Thyroid gland (tissue), 4 donors: ENCODE results near the gene ATPAF1. TPM values are rescaled to one million over a fixed set of nuclear protein-coding genes. Genes with fewer than 3 reads are reported as not detected.

Experiments
- DNase-seq, 2 donors: peaks; one replicate each; pipeline ENCODE4 v3.0.0-alpha.2; 2019
- H3K27ac ChIP-seq, 3 donors: fragments of 200-600 bp; sonication (generic); 1 replicate in 2 of 3; 2 replicates in 1 of 3; pipeline ENCODE4 v1.5.1; 2016 to 2019; ENCODE audit warnings: mild to moderate bottlenecking in 1 of 3, moderate library complexity in 1 of 3
- H3K27me3 ChIP-seq: fragments of 200-600 bp; sonication (generic); one replicate; pipeline ENCODE4 v1.5.1; 2019
- H3K36me3 ChIP-seq, 2 donors: fragments of 200-600 bp; sonication (generic); one replicate each; pipeline ENCODE4 v1.5.1; 2016 to 2019
- H3K4me1 ChIP-seq, 2 donors: fragments of 200-600 bp; sonication (generic); one replicate each; pipeline ENCODE4 v1.5.1; 2017 to 2019
- H3K4me3 ChIP-seq, 3 donors: fragments of 200-600 bp; sonication (generic); replicated peaks in 1 of 3; 1 replicate in 2 of 3; 2 replicates in 1 of 3; pipeline ENCODE4 v1.5.1; 2016; ENCODE audit warnings: mild to moderate bottlenecking in 1 of 3
- H3K9me3 ChIP-seq: fragments of 200-600 bp; sonication (generic); one replicate; pipeline ENCODE4 v1.5.1; 2017
- CTCF ChIP-seq, 6 experiments: fragments of 200-600 bp in 3 of 6; fragments of 450-650 bp in 3 of 6; sonication (generic) in 3 of 6; IDR thresholded peaks; one replicate each; pipeline ENCODE4 v1.5.1; 2016 to 2019; ENCODE audit warnings: antibody characterized with exemption in 6 of 6, mild to moderate bottlenecking in 2 of 6, inconsistent platforms in 1 of 6, moderate library complexity in 1 of 6
- POLR2A ChIP-seq, 2 donors: fragments of 450-650 bp; IDR thresholded peaks; one replicate each; pipeline ENCODE4 v1.6.1; 2017; ENCODE audit warnings: antibody characterized with exemption in 2 of 2, mild to moderate bottlenecking in 2 of 2, moderate library complexity in 1 of 2
- WGBS, 2 donors: methylation state at CpG; one replicate each; pipeline ENCODE4 v1.1.5; 2017; 5-methylcytosine and 5-hydroxymethylcytosine counted together
- intact Hi-C: fragments of 100-400 bp; cut with DNase I; formaldehyde crosslinking; loops from one replicate; pipeline ENCODE4 v1.15.1; 2023
- total RNA-seq, 4 donors: library from RNA; depleted of rRNA; stranded (reverse); fragments of >200 nt; gene quantifications; one replicate each; pipeline ENCODE4 v1.2.3, GENCODE V29; 2016

ATPAF1 gene, protein sequence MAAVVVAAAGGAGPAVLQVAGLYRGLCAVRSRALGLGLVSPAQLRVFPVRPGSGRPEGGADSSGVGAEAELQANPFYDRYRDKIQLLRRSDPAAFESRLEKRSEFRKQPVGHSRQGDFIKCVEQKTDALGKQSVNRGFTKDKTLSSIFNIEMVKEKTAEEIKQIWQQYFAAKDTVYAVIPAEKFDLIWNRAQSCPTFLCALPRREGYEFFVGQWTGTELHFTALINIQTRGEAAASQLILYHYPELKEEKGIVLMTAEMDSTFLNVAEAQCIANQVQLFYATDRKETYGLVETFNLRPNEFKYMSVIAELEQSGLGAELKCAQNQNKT
- total RNA-seq, result 10 to 100 TPM; 48.0 to 85.6 (median 56.3) TPM

GRCh38 chr1:46667782-46668760 is at the start of gene ATPAF1:
ATPAF1 (minus strand) TSS chr1:46668364; CDS start chr1:46668322, 42 bp downstream.
- Histone ChIP-seq H3K9me3 (no peaks in the 10 kb centered on the region), H3K4me1 (peaks cover 12 to 20% of the 10 kb centered on the region in 2 donors), H3K27ac (peak within 1 kb of the TSS; percentile 22 to 78 (median 37)), H3K27me3 (no peaks in the 10 kb centered on the region), H3K4me3 (peak within 1 kb of the TSS; percentile 68 to 95 (median 88)), H3K36me3 (peaks cover 0 to 12% of the 10 kb centered on the region in 2 donors)
- 3 to 7% methylated on average over 16 to 18 of the region's 96 CpGs for whole genome bisulfite sequencing, 2 donors
- TF ChIP-seq CTCF (IDR thresholded peaks at IDR 0.05), result no peak
- TF ChIP-seq POLR2A (IDR thresholded peaks at IDR 0.05), result peak in 1 of 2 donors; percentile 50
- peak; percentile 67 to 68 for DNase-seq
- intact Hi-C loops, result no loop called here

GRCh38 chr1:46717654-46718053 is 49.5 kb upstream of the ATPAF1 start:
- peaks cover 8 to 17% of the 10 kb centered on the region in 2 donors for H3K36me3 ChIP-seq
- WGBS, 2 donors, result 58 to 73% methylated on average over 9 of the region's 9 CpGs
- peak overlapping the region in 1 of 3 donors; percentile 95 for H3K4me3 ChIP-seq
- no peak for TF ChIP-seq POLR2A (IDR thresholded peaks at IDR 0.05)
- peaks cover 14 to 20% of the 10 kb centered on the region in 2 donors for H3K4me1 ChIP-seq
- intact Hi-C loops, result no loop called here
- H3K27me3 ChIP-seq, result no peaks in the 10 kb centered on the region
- DNase-seq, result no peak
- no peaks in the 10 kb centered on the region for H3K9me3 ChIP-seq
- H3K27ac ChIP-seq, result no peak overlapping the region

- H3K4me1 ChIP-seq, result peaks cover 14 to 20% of the 10 kb centered on the region in 2 donors
- H3K27me3 ChIP-seq, result no peaks in the 10 kb centered on the region
- H3K9me3 ChIP-seq, result no peaks in the 10 kb centered on the region
- H3K36me3 ChIP-seq, result peaks cover 8 to 22% of the 10 kb centered on the region in 2 donors
- TF ChIP-seq CTCF (IDR thresholded peaks at IDR 0.05) (no peak), POLR2A (IDR thresholded peaks at IDR 0.05) (no peak)
- no peak for DNase-seq
- WGBS, 2 donors, result 45 to 59% methylated on average over 3 of the region's 3 CpGs
- H3K27ac ChIP-seq, result no peak overlapping the region
- no peak overlapping the region for H3K4me3 ChIP-seq
- intact Hi-C loops, result no loop called here
Measured at GRCh38 chr1:46714976-46715375, 46.8 kb upstream of the ATPAF1 start.

GRCh38 chr1:46708121-46708520 is 40.0 kb upstream of the ATPAF1 start:
- WGBS, 2 donors, result 91 to 94% methylated on average over 1 of the region's 1 CpG
- H3K4me3 ChIP-seq, result no peak overlapping the region
- TF ChIP-seq POLR2A (IDR thresholded peaks at IDR 0.05) (no peak), CTCF (IDR thresholded peaks at IDR 0.05) (no peak)
- peaks cover 30 to 34% of the 10 kb centered on the region in 2 donors for H3K36me3 ChIP-seq
- intact Hi-C loops, result no loop called here
- no peak overlapping the region for H3K27ac ChIP-seq
- DNase-seq, result no peak
- H3K4me1 ChIP-seq, result no peaks in the 10 kb centered on the region
- no peaks in the 10 kb centered on the region for H3K9me3 ChIP-seq
- no peaks in the 10 kb centered on the region for H3K27me3 ChIP-seq

DNA sequence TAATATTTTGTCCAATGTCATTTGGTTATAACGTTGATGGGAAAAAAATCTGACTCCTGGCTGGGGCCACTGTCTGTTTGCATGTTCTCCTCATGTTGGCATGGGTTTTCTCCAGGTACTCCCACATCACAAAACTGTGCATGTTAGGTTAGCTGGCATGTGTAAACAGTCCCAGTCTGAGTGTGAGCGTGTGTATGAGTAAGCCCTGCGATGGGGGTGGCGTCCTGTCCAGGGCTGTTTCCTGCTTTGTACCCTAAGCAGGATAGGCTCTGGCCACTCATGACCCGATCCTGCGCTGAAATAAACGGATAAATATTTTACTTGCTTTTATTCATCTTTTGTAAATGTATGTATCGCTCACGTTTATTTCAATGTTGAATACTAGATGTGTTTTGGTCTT is 37.2 kb upstream of the ATPAF1 start:
- intact Hi-C loops, result no loop called here
- 87 to 90% methylated on average over 9 of the region's 9 CpGs for WGBS, 2 donors
- TF ChIP-seq CTCF (IDR thresholded peaks at IDR 0.05) (no peak), POLR2A (IDR thresholded peaks at IDR 0.05) (no peak)
- H3K4me3 ChIP-seq, result no peak overlapping the region
- H3K4me1 ChIP-seq, result no peaks in the 10 kb centered on the region
- no peak overlapping the region for H3K27ac ChIP-seq
- no peaks in the 10 kb centered on the region for H3K9me3 ChIP-seq
- DNase-seq, result no peak
- no peaks in the 10 kb centered on the region for H3K27me3 ChIP-seq
- peaks cover 30 to 33% of the 10 kb centered on the region in 2 donors for H3K36me3 ChIP-seq
